Nephron (organoid): ENCODE measurements around the gene RYR3.

ENCODE experiments used
- H3K27ac Mint-ChIP-seq, 3 experiments: 2 replicates each; pipeline ENCODE4 v1.8.0; 2020; ENCODE audit warnings: mixed read lengths in 3 of 3, mild to moderate bottlenecking in 2 of 3, moderate library complexity in 1 of 3
- H3K27me3 Mint-ChIP-seq: 2 replicates; pipeline ENCODE4 v1.8.0; 2021; ENCODE audit warnings: low read depth, mild to moderate bottlenecking, moderate library complexity, mixed read lengths
- H3K36me3 Mint-ChIP-seq: 2 replicates; pipeline ENCODE4 v1.8.0; 2020; ENCODE audit warnings: low read depth, mixed read lengths
- H3K4me1 Mint-ChIP-seq: 2 replicates; pipeline ENCODE4 v1.8.0; 2020; ENCODE audit warnings: mixed read lengths
- H3K4me3 Mint-ChIP-seq, 3 experiments: 2 replicates each; pipeline ENCODE4 v1.8.0; 2020; ENCODE audit warnings: mild to moderate bottlenecking in 3 of 3, mixed read lengths in 3 of 3, moderate library complexity in 2 of 3
- H3K9me3 Mint-ChIP-seq: 2 replicates; pipeline ENCODE4 v1.8.0; 2020; ENCODE audit warnings: mixed read lengths
- CTCF ChIP-seq, 3 experiments: fragments of 200-600 bp; sonication (generic); IDR thresholded peaks; one replicate each; pipeline ENCODE4 v1.5.0; 2021; ENCODE audit warnings: antibody characterized with exemption in 3 of 3; ENCODE audit not compliant: unreplicated experiment in 3 of 3

The RYR3 gene

GRCh38 chr15:33874156-33874555 is 563.4 kb downstream of the RYR3 start:
- no peaks in the 10 kb centered on the region for H3K4me1 Mint-ChIP-seq
- no peak overlapping the region for H3K27ac Mint-ChIP-seq
- H3K27me3 Mint-ChIP-seq, result no peaks in the 10 kb centered on the region
- no peak for TF ChIP-seq CTCF (IDR thresholded peaks at IDR 0.05; ENCODE audit: unreplicated experiment in 3 of 3)
- H3K4me3 Mint-ChIP-seq, result no peak overlapping the region
- H3K9me3 Mint-ChIP-seq, result no peaks in the 10 kb centered on the region
- no peaks in the 10 kb centered on the region for H3K36me3 Mint-ChIP-seq

GRCh38 chr15:33882921-33883320 is 572.2 kb downstream of the RYR3 start:
- Mint-ChIP-seq H3K36me3 (no peaks in the 10 kb centered on the region), H3K4me3 (no peak overlapping the region), H3K27ac (no peak overlapping the region), H3K4me1 (no peaks in the 10 kb centered on the region), H3K27me3 (no peaks in the 10 kb centered on the region), H3K9me3 (no peaks in the 10 kb centered on the region)
- no peak for TF ChIP-seq CTCF (IDR thresholded peaks at IDR 0.05; ENCODE audit: unreplicated experiment in 3 of 3)

DNA sequence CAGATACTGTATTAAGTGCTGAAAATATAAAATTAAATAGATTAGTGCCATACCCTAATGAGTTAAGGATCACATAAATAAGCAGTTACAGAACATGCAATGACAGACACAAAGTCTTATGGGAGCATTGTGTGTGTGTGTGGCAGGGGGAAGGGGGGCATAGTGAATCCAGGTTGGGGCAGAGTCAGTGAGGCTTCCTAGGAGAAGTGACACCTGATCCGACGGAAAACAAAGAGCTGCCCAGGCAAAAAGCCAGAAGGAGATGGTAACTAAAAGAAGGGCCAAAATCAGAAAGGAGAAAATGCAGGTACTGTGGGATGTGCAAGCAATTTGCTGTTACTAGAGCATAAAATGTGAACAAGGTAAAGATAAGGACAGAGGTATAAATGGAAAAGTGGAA is 577.4 kb downstream of the RYR3 start:
- no peak for TF ChIP-seq CTCF (IDR thresholded peaks at IDR 0.05; ENCODE audit: unreplicated experiment in 3 of 3)

GRCh38 chr15:33894193-33894592 is 583.4 kb downstream of the RYR3 start:
- H3K4me3 Mint-ChIP-seq, result no peak overlapping the region
- TF ChIP-seq CTCF (IDR thresholded peaks at IDR 0.05; ENCODE audit: unreplicated experiment in 3 of 3), result no peak
- H3K27me3 Mint-ChIP-seq, result no peaks in the 10 kb centered on the region
- no peak overlapping the region for H3K27ac Mint-ChIP-seq
- no peaks in the 10 kb centered on the region for H3K9me3 Mint-ChIP-seq
- H3K4me1 Mint-ChIP-seq, result no peaks in the 10 kb centered on the region
- H3K36me3 Mint-ChIP-seq, result no peaks in the 10 kb centered on the region

More for the DNA sequence above, 577.4 kb downstream of the RYR3 start:
- Mint-ChIP-seq H3K4me3 (no peak overlapping the region), H3K4me1 (no peaks in the 10 kb centered on the region), H3K36me3 (no peaks in the 10 kb centered on the region), H3K27me3 (no peaks in the 10 kb centered on the region), H3K27ac (no peak overlapping the region), H3K9me3 (no peaks in the 10 kb centered on the region)

GRCh38 chr15:33902043-33902442 is 591.3 kb downstream of the RYR3 start:
- Mint-ChIP-seq H3K27me3 (no peaks in the 10 kb centered on the region), H3K27ac (no peak overlapping the region), H3K9me3 (no peaks in the 10 kb centered on the region), H3K4me1 (no peaks in the 10 kb centered on the region), H3K4me3 (no peak overlapping the region), H3K36me3 (no peaks in the 10 kb centered on the region)
- TF ChIP-seq CTCF (IDR thresholded peaks at IDR 0.05; ENCODE audit: unreplicated experiment in 3 of 3), result no peak

- H3K9me3 Mint-ChIP-seq, result no peaks in the 10 kb centered on the region
Observed at GRCh38 chr15:33903661-33904060, 592.9 kb downstream of the RYR3 start.

More at GRCh38 chr15:33903661-33904060, 592.9 kb downstream of the RYR3 start:
- no peaks in the 10 kb centered on the region for H3K4me1 Mint-ChIP-seq
- no peaks in the 10 kb centered on the region for H3K36me3 Mint-ChIP-seq
- no peaks in the 10 kb centered on the region for H3K27me3 Mint-ChIP-seq
- no peak for TF ChIP-seq CTCF (IDR thresholded peaks at IDR 0.05; ENCODE audit: unreplicated experiment in 3 of 3)
- H3K4me3 Mint-ChIP-seq, result no peak overlapping the region
- no peak overlapping the region for H3K27ac Mint-ChIP-seq
